ENCODE measurements around the gene CORT. TPM values are rescaled to one million over a fixed set of nuclear protein-coding genes. Genes with fewer than 3 reads are reported as not detected.
"Not testable (repeated sequence)": the region's sequence is repeated elsewhere in the genome, so short reads cannot be mapped to it uniquely, and the experiment has no call there.

Gene CORT
- total RNA-seq, 1 experiment from 2014 or later: 1.6 TPM

DNA sequence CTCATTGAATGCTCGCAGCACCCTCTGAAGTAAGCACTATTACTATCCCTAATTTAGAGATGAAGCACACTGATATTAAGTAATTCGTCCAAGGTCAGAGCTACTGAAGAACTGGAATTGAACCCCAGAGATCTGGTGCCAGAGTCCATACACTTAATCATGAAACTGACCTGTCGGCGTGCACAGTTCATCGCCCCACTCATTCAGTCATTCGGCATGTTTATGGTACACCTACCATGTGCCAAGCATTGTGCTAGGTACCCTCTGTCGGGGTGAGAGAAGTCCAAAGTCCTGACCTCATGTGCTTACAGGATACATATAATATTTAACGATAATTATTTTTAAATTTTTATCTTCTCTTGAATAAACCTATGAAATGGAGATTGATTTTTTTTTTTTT is 25.2 kb upstream of the CORT start:
- no TSS peak for BruUV-seq (replicated peaks)
- no peaks in the 10 kb centered on the region for H3K27me3 ChIP-seq (ENCODE audit: insufficient read depth, low read depth)
- peaks cover 3% of the 10 kb centered on the region for H3K4me1 ChIP-seq (replicated peaks; ENCODE audit: insufficient read depth)
- H3K4me3 ChIP-seq: no peak overlapping the region
- CTCF ChIA-PET: no interaction called here
- no peaks in the 10 kb centered on the region for H4K20me1 ChIP-seq (ENCODE audit: insufficient read depth)
- POLR2A ChIA-PET (ENCODE audit: unreplicated experiment): interaction anchor here (0.6 kb wide), 1 partner anchor 63 kb away, joined by 30 read pairs; no protein-coding TSS in a partner anchor
- TF ChIP-seq, protein P1, sequence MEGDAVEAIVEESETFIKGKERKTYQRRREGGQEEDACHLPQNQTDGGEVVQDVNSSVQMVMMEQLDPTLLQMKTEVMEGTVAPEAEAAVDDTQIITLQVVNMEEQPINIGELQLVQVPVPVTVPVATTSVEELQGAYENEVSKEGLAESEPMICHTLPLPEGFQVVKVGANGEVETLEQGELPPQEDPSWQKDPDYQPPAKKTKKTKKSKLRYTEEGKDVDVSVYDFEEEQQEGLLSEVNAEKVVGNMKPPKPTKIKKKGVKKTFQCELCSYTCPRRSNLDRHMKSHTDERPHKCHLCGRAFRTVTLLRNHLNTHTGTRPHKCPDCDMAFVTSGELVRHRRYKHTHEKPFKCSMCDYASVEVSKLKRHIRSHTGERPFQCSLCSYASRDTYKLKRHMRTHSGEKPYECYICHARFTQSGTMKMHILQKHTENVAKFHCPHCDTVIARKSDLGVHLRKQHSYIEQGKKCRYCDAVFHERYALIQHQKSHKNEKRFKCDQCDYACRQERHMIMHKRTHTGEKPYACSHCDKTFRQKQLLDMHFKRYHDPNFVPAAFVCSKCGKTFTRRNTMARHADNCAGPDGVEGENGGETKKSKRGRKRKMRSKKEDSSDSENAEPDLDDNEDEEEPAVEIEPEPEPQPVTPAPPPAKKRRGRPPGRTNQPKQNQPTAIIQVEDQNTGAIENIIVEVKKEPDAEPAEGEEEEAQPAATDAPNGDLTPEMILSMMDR (conservative IDR thresholded peaks at IDR 0.05): no peak
- TF ChIP-seq EZH2 (IDR thresholded peaks at IDR 0.05; ENCODE audit: low read depth): no peak
- no peaks in the 10 kb centered on the region for H3K9me2 ChIP-seq (ENCODE audit: insufficient read depth)
- H3K27ac ChIP-seq: no peak overlapping the region
- no peaks in the 10 kb centered on the region for H3K79me2 ChIP-seq (ENCODE audit: low read depth)
- no peak overlapping the region for H3K4me2 ChIP-seq
- intact Hi-C loops (cut with micrococcal nuclease; ENCODE audit: unreplicated experiment): loop anchor here (5.0 kb wide), 2 partner anchors 482 to 807 kb away; partner anchors contain the start of genes LZIC and NMNAT1
- DNase-seq: no peak
- no peaks in the 10 kb centered on the region for H3K9me3 ChIP-seq (ENCODE audit: insufficient read depth, low read depth)
- H3K36me3 ChIP-seq (ENCODE audit: low read depth): no peaks in the 10 kb centered on the region
- no peak overlapping the region for H2AFZ ChIP-seq
- peaks cover 8% of the 10 kb centered on the region; the same call in 1 of the 2 replicates for H3F3A ChIP-seq (ENCODE audit: insufficient read depth, low read depth)

DNA sequence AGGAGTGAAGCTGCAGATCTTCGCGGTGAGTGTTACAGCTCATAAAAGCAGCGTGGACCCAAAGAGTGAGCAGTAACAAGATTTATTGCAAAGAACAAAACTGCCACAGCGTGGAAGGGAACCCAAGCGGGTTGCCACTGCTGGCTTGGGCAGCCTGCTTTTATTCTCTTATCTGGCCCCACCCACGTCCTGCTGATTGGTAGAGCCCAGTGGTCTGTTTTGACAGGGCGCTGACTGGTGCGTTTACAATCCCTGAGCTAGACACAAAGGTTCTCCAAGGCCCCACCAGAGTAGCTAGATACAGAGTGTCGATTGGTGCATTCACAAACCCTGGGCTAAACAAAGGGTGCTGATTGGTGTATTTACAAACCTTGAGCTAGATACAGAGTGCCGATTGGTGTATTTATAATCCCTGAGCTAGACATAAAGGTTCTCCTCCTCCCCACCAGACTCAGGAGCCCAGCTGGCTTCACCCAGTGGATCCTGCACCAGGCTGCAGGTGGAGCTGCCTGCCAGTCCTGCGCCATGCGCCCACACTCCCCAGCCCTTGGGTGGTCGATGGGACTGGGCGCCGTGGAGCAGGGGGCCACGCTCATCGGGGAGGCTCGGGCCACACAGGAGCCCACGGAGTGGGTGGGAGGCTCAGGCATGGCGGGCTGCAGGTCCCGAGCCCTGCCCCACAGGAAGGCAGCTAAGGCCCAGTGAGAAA is 23.9 kb upstream of the CORT start:
- POLR2A ChIA-PET (ENCODE audit: unreplicated experiment): interaction anchor here (0.7 kb wide), 2 partner anchors 27 to 92 kb away, joined by 3 to 8 read pairs; partner anchors contain the start of gene PGD
- intact Hi-C loops (cut with micrococcal nuclease; ENCODE audit: unreplicated experiment): loop anchor here (5.0 kb wide), 2 partner anchors 484 to 809 kb away; partner anchors contain the start of genes LZIC and NMNAT1
- DNase-seq; H3K27me3 ChIP-seq (ENCODE audit: insufficient read depth, low read depth); H3K9me2 ChIP-seq (ENCODE audit: insufficient read depth); H3K4me2 ChIP-seq; H3F3A ChIP-seq (ENCODE audit: insufficient read depth, low read depth); CTCF ChIA-PET; H3K27ac ChIP-seq; H2AFZ ChIP-seq; BruUV-seq (replicated peaks); H3K79me2 ChIP-seq (ENCODE audit: low read depth); H3K4me1 ChIP-seq (replicated peaks; ENCODE audit: insufficient read depth); H3K36me3 ChIP-seq (ENCODE audit: low read depth); H3K9me3 ChIP-seq (ENCODE audit: insufficient read depth, low read depth); H4K20me1 ChIP-seq (ENCODE audit: insufficient read depth); H3K4me3 ChIP-seq: not testable (repeated sequence)

- H4K20me1 ChIP-seq (ENCODE audit: insufficient read depth); H3K27ac ChIP-seq; POLR2A ChIA-PET (ENCODE audit: unreplicated experiment); DNase-seq; BruUV-seq (replicated peaks); H3K9me3 ChIP-seq (ENCODE audit: insufficient read depth, low read depth); H3K36me3 ChIP-seq (ENCODE audit: low read depth); H3K27me3 ChIP-seq (ENCODE audit: insufficient read depth, low read depth); H2AFZ ChIP-seq; H3K79me2 ChIP-seq (ENCODE audit: low read depth); H3K4me3 ChIP-seq; H3K4me2 ChIP-seq; H3F3A ChIP-seq (ENCODE audit: insufficient read depth, low read depth); H3K4me1 ChIP-seq (replicated peaks; ENCODE audit: insufficient read depth); CTCF ChIA-PET; H3K9me2 ChIP-seq (ENCODE audit: insufficient read depth): not testable (repeated sequence)
- intact Hi-C loops (cut with micrococcal nuclease; ENCODE audit: unreplicated experiment): loop anchor here (5.0 kb wide), 2 partner anchors 484 to 809 kb away; partner anchors contain the start of genes LZIC and NMNAT1
Measured at GRCh38 chr1:10426535-10426848, 23.3 kb upstream of the CORT start.

- no peaks in the 10 kb centered on the region for H3K27me3 ChIP-seq (ENCODE audit: insufficient read depth, low read depth)
- H3K4me2 ChIP-seq: no peak overlapping the region
- H3K36me3 ChIP-seq (ENCODE audit: low read depth): no peaks in the 10 kb centered on the region
- TF ChIP-seq EZH2 (IDR thresholded peaks at IDR 0.05; ENCODE audit: low read depth): no peak
- TF ChIP-seq, protein P1 (conservative IDR thresholded peaks at IDR 0.05): no peak
- DNase-seq: no peak
- no peak overlapping the region for H3K27ac ChIP-seq
- no peak overlapping the region for H2AFZ ChIP-seq
- ChIA-PET POLR2A (ENCODE audit: unreplicated experiment) (no interaction called here), CTCF (interaction anchor here (1.0 to 3.3 kb wide), 3 partner anchors 51 to 65 kb away, joined by 3 to 19 read pairs (median 3); no protein-coding TSS in a partner anchor)
- H4K20me1 ChIP-seq (ENCODE audit: insufficient read depth): no peaks in the 10 kb centered on the region
- BruUV-seq (replicated peaks): no TSS peak
- H3K79me2 ChIP-seq (ENCODE audit: low read depth): peaks cover 13% of the 10 kb centered on the region
- no peak overlapping the region for H3K4me3 ChIP-seq
- H3K9me3 ChIP-seq (ENCODE audit: insufficient read depth, low read depth): no peaks in the 10 kb centered on the region
- H3K4me1 ChIP-seq (replicated peaks; ENCODE audit: insufficient read depth): peaks cover 10% of the 10 kb centered on the region
- intact Hi-C loops (cut with micrococcal nuclease; ENCODE audit: unreplicated experiment): loop anchor here (1.0 to 5.0 kb wide), 5 partner anchors 52 to 812 kb away; partner anchors contain the start of genes KIF1B, LZIC and NMNAT1
- H3K9me2 ChIP-seq (ENCODE audit: insufficient read depth): no peaks in the 10 kb centered on the region
- no peaks in the 10 kb centered on the region; the same call in 1 of the 2 replicates for H3F3A ChIP-seq (ENCODE audit: insufficient read depth, low read depth)
Measured at GRCh38 chr1:10428984-10429383, 20.8 kb upstream of the CORT start.

All from PC-9 (cell line).